Ishikawa (cell line): ENCODE measurements around the gene VSX2.

Experiments used
- CEBPB ChIP-seq: IDR thresholded peaks from 2 replicates; pipeline ENCODE4 v1.6.1; 2012
- CREB1 ChIP-seq: IDR thresholded peaks from 2 replicates; pipeline ENCODE4 v1.6.1; 2012; ENCODE audit warnings: low read depth
- EGR1 ChIP-seq: IDR thresholded peaks from 2 replicates; pipeline ENCODE4 v1.6.1; 2012
- EP300 ChIP-seq: IDR thresholded peaks from 2 replicates; pipeline ENCODE4 v1.6.1; 2012; ENCODE audit warnings: borderline replicate concordance
- FOXM1 ChIP-seq: IDR thresholded peaks from 2 replicates; pipeline ENCODE4 v1.6.1; 2012; ENCODE audit warnings: low read depth, borderline replicate concordance
- MAX ChIP-seq: IDR thresholded peaks from 2 replicates; pipeline ENCODE4 v1.6.1; 2012
- NFIC ChIP-seq: IDR thresholded peaks from 2 replicates; pipeline ENCODE4 v1.6.1; 2012
- RAD21 ChIP-seq: IDR thresholded peaks from 2 replicates; pipeline ENCODE4 v1.6.1; 2012; ENCODE audit warnings: low read depth
- REST ChIP-seq: IDR thresholded peaks from 2 replicates; pipeline ENCODE4 v1.6.1; 2012; ENCODE audit warnings: low read depth, mild to moderate bottlenecking
- TAF1 ChIP-seq: IDR thresholded peaks from 2 replicates; pipeline ENCODE4 v1.6.1; 2012; ENCODE audit warnings: low read depth, mild to moderate bottlenecking
- TCF12 ChIP-seq: IDR thresholded peaks from 2 replicates; pipeline ENCODE4 v1.6.1; 2012; ENCODE audit warnings: low read depth
- TEAD4 ChIP-seq: IDR thresholded peaks from 2 replicates; pipeline ENCODE4 v1.6.1; 2012
- USF1 ChIP-seq: IDR thresholded peaks from 2 replicates; pipeline ENCODE4 v1.6.1; 2012
- YY1 ChIP-seq: IDR thresholded peaks from 2 replicates; pipeline ENCODE4 v1.6.1; 2012; ENCODE audit warnings: low read depth
- ZBTB7A ChIP-seq: IDR thresholded peaks from 2 replicates; pipeline ENCODE4 v1.6.1; 2012; ENCODE audit warnings: low read depth

Gene VSX2

GRCh38 chr14:74198441-74199234 is 40.6 kb upstream of the VSX2 start:
- TF ChIP-seq MAX (no peak), RAD21 (no peak), FOXM1 (no peak), CEBPB (no peak), REST (no peak), CREB1 (no peak), TCF12 (no peak)

- TF ChIP-seq CEBPB (no peak), TEAD4 (no peak), ZBTB7A (no peak), TAF1 (no peak), NFIC (no peak), FOXM1 (no peak), TCF12 (no peak), RAD21 (no peak), EP300 (no peak), YY1 (no peak), REST (no peak), USF1 (no peak), MAX (no peak), CREB1 (no peak), EGR1 (no peak)
Observed at GRCh38 chr14:74202113-74202512, 37.1 kb upstream of the VSX2 start.

- no peak for TF ChIP-seq ZBTB7A
- no peak for TF ChIP-seq CREB1
- no peak for TF ChIP-seq USF1
- TF ChIP-seq EGR1: no peak
- no peak for TF ChIP-seq TCF12
- no peak for TF ChIP-seq EP300
- no peak for TF ChIP-seq MAX
- TF ChIP-seq FOXM1: no peak
- TF ChIP-seq REST: no peak
- no peak for TF ChIP-seq TEAD4
- no peak for TF ChIP-seq CEBPB
- TF ChIP-seq RAD21: no peak
Observed at GRCh38 chr14:74203639-74204038, 35.6 kb upstream of the VSX2 start.

- TF ChIP-seq YY1 (no peak), TCF12 (no peak), CEBPB (no peak), TEAD4 (no peak), EP300 (no peak), TAF1 (no peak), MAX (no peak), USF1 (no peak), EGR1 (no peak), FOXM1 (no peak), NFIC (no peak), REST (no peak), CREB1 (no peak), ZBTB7A (no peak)
Observed at GRCh38 chr14:74204491-74204890, 34.8 kb upstream of the VSX2 start.
